HPDE6-E6E7 (cell line): ENCODE results near the gene SOWAHA.
A peak's percentile ranks its signal among the peaks of the same experiment; 100 is the strongest.
"Not testable (repeated sequence)": the region's sequence is repeated elsewhere in the genome, so short reads cannot be mapped to it uniquely, and the experiment has no call there.

Experiments used
- DNase-seq: peaks from one replicate; pipeline ENCODE4 v3.0.0; 2011; ENCODE audit warnings: missing footprints; ENCODE audit errors: extremely low spot score

SOWAHA gene

GRCh38 chr5:132777209-132778069 lies 35.7 kb upstream of the SOWAHA start, which contains the start of gene SEPTIN8:
Gene SEPTIN8 (minus strand): TSS chr5:132777239. CDS start chr5:132777137, 102 bp downstream.
- peak; percentile 54 for DNase-seq

DNA sequence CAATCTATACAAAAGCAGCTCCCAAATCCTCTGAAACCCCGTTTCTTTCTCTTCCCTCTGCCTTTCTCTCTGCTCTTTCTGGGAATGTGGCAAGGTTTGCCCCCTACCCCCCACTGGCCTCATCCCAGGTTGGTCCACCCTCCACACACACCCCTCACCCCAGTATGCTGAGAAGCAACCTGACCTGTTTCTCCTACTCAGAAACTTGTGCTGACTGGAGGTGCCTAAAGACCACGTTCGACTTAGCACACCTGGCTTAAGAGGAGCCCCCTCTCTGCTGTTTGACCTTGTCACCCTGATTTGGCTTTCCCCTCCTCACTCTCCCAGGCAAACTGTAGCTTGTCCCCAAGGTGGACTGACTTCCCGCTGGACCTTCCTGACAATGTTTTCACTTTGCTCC lies 35.0 kb upstream of the SOWAHA start:
- DNase-seq: no peak

DNA sequence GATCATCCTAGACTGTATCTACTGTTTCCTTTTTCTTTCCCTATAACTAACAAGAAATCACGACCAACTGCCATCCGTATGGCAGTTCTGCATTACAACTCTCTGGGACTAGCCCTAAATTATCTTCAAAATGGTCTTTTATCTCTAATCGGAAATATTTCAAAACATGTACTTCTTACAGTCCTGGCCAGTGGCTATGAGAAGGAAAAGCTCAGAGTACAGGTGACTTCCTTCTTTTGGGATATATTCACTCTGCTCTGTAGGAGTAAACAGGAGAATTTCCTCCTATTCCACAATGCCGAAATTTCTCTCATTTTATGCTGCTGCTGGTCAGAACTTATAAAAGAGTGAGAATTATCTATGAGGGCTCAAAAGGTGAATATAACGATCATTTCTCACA lies 34.2 kb upstream of the SOWAHA start:
- no peak for DNase-seq

DNA sequence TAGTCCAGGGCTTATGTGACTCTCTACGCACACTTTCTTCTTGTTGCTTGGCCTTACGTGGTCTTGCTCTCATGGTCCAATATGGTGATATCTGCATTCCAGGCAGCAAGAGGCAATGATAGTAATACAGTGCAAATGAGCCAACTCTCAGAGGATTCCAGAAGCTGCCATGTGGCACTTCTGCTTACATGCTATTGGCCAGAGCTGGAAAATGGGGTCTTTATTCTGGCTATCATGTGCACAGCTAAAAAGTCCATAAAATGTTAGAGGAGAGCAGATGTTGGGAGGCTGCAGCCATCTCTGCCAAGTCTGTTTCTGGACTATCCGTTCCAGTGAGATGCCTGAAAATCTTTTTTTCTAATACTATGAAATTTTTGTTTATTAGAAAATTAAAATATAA lies 33.1 kb upstream of the SOWAHA start:
- no peak for DNase-seq

- DNase-seq: no peak
Observed at GRCh38 chr5:132780577-132780976, 32.5 kb upstream of the SOWAHA start.

DNA sequence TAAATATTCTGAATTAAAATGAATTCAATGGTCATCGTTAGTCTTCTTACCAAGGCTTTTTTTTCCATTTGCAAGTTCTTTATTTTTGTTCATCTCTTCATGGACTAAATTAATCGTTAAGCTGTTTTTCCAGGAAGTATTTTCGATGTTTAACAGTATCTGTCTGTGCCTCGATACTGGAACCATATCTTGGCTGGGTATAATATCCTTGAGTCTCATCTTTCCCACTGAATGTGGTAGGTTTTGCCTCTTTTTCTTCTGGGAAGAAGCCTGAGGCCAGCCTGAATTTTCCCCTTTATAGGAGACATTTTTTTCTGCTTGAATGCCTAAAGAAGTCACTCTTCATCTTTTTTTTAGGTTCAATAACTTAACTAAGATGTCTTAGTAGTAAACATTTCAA lies 32.1 kb upstream of the SOWAHA start:
- no peak for DNase-seq

GRCh38 chr5:132782101-132782500 lies 31.0 kb upstream of the SOWAHA start:
- no peak for DNase-seq

GRCh38 chr5:132785365-132785764 lies 27.7 kb upstream of the SOWAHA start:
- DNase-seq: no peak

- no peak for DNase-seq
Observed at GRCh38 chr5:132785864-132786263, 27.2 kb upstream of the SOWAHA start.

DNA sequence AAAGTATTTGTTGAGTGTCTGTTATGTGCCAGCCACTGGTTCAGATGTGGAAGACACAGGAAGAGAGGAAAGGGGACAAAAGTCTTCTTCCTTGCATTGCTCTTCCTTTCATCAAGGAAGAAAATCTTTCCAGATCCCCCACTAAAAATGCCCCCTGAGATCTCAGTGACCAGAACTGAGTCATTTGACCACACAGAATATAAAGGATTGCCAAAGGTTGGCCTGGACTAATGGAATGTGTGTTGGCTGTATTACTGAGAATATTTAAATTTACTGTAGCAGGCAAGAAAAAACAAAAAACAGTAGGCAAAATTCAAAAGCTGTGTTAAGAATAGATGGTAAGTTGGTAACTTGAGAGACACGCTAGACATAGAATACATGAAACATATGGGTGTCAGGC lies 26.0 kb upstream of the SOWAHA start:
- DNase-seq: no peak

DNA sequence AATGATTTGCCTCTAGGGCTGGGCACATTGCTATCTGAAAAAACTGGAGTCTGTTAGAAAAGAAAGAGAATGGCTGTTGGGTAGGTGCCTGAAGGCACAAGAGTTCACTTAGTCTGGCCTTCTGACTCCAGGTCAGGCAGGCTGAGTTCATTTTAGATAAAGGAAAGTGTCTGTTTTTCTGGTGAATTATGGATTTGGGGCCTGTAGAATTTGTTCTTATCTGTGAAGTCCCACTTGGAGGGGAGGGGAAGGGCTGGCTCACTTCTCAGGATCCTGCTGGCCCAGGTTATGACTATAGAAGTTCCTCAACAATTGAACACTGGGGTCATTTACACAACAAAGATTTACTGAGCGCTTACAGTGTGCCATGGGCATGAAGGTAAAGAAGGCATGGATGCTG lies 24.6 kb upstream of the SOWAHA start:
- DNase-seq: no peak

- DNase-seq: no peak
Observed at GRCh38 chr5:132788990-132789886, 23.9 kb upstream of the SOWAHA start.

- DNase-seq: no peak
Observed at GRCh38 chr5:132790201-132790865, 22.8 kb upstream of the SOWAHA start.

GRCh38 chr5:132791026-132791425 lies 22.1 kb upstream of the SOWAHA start:
- DNase-seq: no peak

GRCh38 chr5:132797651-132798050 lies 15.5 kb upstream of the SOWAHA start:
- no peak for DNase-seq

DNA sequence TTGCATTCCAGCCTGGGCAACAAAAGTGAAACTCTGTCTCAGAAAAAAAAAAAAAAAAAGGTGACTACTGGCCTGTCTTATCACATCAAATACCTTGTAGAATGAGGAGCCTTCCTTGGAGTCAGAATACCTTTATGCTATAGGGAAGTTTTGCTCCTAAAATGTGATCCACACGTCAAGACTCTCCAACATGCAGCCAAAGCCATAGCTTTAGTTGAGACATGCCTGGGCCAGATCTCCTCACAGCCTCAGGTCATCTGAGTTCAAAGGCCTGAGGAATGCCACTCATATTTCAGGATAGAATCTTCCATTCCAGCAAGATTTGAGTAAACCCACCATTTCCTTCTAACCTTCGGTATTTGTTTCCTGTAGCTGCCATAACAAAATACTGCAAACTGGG lies 13.7 kb upstream of the SOWAHA start:
- no peak for DNase-seq

GRCh38 chr5:132800545-132800944 lies 12.6 kb upstream of the SOWAHA start:
- DNase-seq: no peak

GRCh38 chr5:132802044-132802684 lies 10.9 kb upstream of the SOWAHA start:
- no peak for DNase-seq

DNA sequence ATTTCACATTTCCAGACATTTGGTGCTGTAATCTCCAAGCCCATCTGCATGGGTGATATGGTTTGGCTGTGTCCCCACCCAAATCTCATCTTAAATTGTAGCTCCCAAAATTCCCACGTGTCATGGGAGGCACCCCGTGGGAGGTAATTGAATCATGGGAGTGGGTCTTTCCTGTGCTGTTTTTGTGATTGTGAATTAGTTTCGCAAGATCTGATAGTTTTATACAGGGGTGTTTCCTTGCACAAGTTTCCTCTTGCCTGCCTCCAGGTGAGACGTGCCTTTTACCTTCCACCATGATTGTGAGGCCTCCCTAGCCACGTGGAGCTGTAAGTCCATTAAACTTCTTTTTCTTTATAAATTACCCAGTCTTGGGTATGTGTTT lies 10.4 kb upstream of the SOWAHA start:
- not testable (repeated sequence) for DNase-seq

GRCh38 chr5:132804219-132804618 lies 8.9 kb upstream of the SOWAHA start:
- DNase-seq: not testable (repeated sequence)

DNA sequence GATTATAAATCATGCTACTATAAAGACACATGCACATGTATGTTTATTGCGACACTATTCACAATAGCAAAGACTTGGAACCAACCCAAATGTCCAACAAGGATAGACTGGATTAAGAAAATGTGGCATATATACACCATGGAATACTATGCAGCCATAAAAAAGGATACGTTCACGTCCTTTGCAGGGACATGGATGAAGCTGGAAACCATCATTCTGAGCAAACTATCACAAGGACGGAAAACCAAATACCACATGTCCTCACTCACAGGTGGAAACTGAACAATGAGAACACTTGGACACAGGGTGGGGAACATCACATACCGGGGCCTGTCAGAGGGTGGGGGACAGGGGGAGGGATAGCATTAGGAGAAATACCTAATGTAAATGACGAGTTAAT lies 7.2 kb upstream of the SOWAHA start:
- DNase-seq: not testable (repeated sequence)

GRCh38 chr5:132806804-132807162 lies 6.3 kb upstream of the SOWAHA start:
- DNase-seq: not testable (repeated sequence)
